Astrocyte of the spinal cord (primary cell): ENCODE measurements around the gene PPP1CC.
A peak's percentile ranks its signal among the peaks of the same experiment; 100 is the strongest.

Source experiments
- DNase-seq: peaks from one replicate; pipeline ENCODE4 v3.0.0; 2011; ENCODE audit warnings: low read depth, low spot score
- H3K4me3 ChIP-seq: 2 replicates; pipeline ENCODE4 v1.5.1; 2011; ENCODE audit warnings: low read depth, mild to moderate bottlenecking, low read length, moderate library complexity
- in situ Hi-C: cut with HindIII; loops from 2 replicates; pipeline ENCODE4 v1.10.0; 2017; ENCODE audit warnings: low sequenced_read_pairs
- TF ChIP-seq, protein P1 (sequence below): IDR thresholded peaks from 2 replicates; pipeline ENCODE4 v1.5.1; 2012; ENCODE audit warnings: low read depth, mild to moderate bottlenecking, low read length, inconsistent platforms

PPP1CC gene

GRCh38 chr12:110704231-110704630, 38.5 kb downstream of the PPP1CC start:
- in situ Hi-C loops: no loop called here
- no peak overlapping the region for H3K4me3 ChIP-seq
- TF ChIP-seq, protein P1, sequence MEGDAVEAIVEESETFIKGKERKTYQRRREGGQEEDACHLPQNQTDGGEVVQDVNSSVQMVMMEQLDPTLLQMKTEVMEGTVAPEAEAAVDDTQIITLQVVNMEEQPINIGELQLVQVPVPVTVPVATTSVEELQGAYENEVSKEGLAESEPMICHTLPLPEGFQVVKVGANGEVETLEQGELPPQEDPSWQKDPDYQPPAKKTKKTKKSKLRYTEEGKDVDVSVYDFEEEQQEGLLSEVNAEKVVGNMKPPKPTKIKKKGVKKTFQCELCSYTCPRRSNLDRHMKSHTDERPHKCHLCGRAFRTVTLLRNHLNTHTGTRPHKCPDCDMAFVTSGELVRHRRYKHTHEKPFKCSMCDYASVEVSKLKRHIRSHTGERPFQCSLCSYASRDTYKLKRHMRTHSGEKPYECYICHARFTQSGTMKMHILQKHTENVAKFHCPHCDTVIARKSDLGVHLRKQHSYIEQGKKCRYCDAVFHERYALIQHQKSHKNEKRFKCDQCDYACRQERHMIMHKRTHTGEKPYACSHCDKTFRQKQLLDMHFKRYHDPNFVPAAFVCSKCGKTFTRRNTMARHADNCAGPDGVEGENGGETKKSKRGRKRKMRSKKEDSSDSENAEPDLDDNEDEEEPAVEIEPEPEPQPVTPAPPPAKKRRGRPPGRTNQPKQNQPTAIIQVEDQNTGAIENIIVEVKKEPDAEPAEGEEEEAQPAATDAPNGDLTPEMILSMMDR: no peak
- no peak for DNase-seq

- TF ChIP-seq, protein P1: no peak
- in situ Hi-C loops: no loop called here
- H3K4me3 ChIP-seq: no peak overlapping the region
- DNase-seq: no peak
Measured at GRCh38 chr12:110702081-110702480, 40.6 kb downstream of the PPP1CC start.

DNA sequence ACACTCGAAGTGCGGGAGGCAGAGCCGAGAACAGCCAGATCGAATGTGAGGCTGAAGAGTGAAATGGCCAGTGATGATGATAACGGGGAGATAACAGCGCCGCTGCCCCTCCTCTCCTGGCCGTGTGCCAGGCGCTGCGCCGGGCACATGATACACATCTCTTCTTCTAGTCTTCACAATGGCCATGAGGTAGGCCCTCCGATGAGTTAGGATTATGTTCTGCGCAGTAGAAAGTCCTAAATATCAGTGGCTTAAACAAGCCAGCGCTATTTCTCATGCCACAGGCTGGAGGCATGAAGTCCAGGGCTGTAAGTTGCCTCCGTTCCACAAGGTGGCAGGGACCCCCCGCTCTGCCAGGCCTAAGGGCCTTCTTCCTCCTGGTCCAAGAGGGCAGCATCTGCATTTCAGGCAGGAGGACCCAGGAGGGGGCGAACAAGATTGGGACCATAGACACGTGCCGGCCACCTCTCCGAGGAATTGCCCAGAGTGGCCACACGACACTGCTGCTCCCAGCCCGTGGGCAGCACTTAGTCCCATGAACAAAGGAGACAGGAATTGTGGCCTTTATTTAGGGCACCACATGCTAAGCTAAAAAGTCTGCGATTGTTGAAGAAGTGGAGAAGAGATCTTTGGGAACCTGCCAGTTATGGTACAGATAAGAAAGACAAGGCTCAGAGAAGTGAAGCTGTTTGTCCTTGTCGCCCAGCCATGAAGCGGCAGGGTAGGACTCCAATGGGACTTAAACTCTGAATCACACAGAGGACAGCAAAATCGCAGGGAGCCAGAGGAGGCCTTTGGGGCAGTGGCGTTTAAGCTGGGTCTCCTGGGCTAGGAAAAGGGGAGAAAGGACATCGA, 42.9 kb downstream of the PPP1CC start:
- in situ Hi-C loops: no loop called here
- DNase-seq: no peak
- no peak overlapping the region for H3K4me3 ChIP-seq
- TF ChIP-seq, protein P1: no peak

GRCh38 chr12:110698171-110698902, 44.4 kb downstream of the PPP1CC start:
- no peak overlapping the region for H3K4me3 ChIP-seq
- in situ Hi-C loops: no loop called here
- peak; percentile 80 for DNase-seq
- TF ChIP-seq, protein P1: peak; percentile 76

DNA sequence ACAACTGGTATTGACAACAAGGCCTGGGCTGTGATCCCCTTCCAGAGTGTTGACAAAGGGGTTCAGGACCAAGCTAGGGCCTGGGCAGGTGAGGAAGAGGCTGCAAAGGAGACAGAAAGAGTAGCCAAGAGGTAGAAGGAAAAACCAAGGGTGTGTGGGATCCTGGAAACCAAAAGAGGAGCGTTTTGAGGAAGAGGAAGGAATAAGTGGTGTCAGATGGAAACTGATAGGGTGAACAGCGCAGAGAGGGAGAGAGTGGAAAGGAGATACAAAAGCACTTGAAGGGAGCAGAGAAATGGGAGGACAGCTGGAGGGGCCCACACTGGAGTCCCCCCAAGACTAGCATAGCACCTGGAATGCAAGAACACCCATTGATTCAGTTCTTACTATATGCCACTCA, 45.5 kb downstream of the PPP1CC start:
- TF ChIP-seq, protein P1: no peak
- in situ Hi-C loops: no loop called here
- no peak for DNase-seq
- no peak overlapping the region for H3K4me3 ChIP-seq

DNA sequence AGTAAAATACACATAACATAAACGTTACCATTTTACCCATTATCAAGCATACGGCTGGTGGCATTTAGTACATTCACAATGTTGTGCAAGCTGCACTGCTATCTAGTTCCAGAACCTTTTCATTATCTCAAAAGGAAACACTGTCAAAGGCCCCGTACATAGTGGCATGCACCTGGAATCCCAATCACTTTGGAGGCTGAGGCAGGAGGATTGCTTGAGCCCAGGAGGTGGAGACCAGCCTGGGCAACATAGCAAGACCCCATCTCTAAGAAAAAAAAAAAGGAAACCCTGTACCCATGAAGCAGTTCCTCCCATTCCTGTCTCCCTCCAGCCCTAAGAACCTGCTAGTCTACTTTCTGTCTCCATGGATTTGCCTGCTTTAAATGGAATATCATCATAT, 46.4 kb downstream of the PPP1CC start:
- in situ Hi-C loops: no loop called here
- no peak overlapping the region for H3K4me3 ChIP-seq
- TF ChIP-seq, protein P1: no peak
- DNase-seq: no peak
